Heart left ventricle (tissue), 13 donors: ENCODE measurements around the gene UBE2Q1.

Experiments
- CTCF ChIP-seq, 12 donors: fragments of 200-600 bp; sonication (generic) in 4 of 12; IDR thresholded peaks; one replicate each; pipeline versions ENCODE4 v1.5.0 to v1.8.0; 2018 to 2022; ENCODE audit warnings: antibody characterized with exemption in 12 of 12, mild to moderate bottlenecking in 5 of 12
- POLR2A ChIP-seq, 2 donors: fragments of 450-650 bp; IDR thresholded peaks; one replicate each; pipeline ENCODE4 v1.6.1; 2017; ENCODE audit warnings: antibody characterized with exemption in 2 of 2, mild to moderate bottlenecking in 2 of 2, moderate library complexity in 2 of 2
- donor health status: ischemic (EF 13 %, LVEDD 7.1; RV severe dilation, severe dysfunction).
- donor health status: DM: no; HTN: yes; CAD: no.
- donor health status: DM: no; HTN: no; CAD: no.
- donor health status: ischemic (EF 25% LVEDD 6.9; RV normal size, moderate dysfunction).
- donor health status: ischemic (EF 25% LVEDD 5.7; RV mildly dilated, moderate dysfunction).
- donor health status: ischemic (EF 35%, LVEDD 5.7; RV mildly dilated, moderate dysfunction).
- donor health status: nonischemic (EF 11% LVEDD 7.7; RV severe dilation, severe dysfunction).
- donor health status: DM: yes; HTN: yes; CAD: no.
- donor health status: PGD.
- donor health status: ischemic (EF 29% LVEDD 5.4; RV normal size, mild dysfunction).
- donor health status: nonischemic (EF 23%, LVEDD 6.1; RV moderate dilation, normal function).

- TF ChIP-seq CTCF (IDR thresholded peaks at IDR 0.05): no peak
- TF ChIP-seq POLR2A (IDR thresholded peaks at IDR 0.05): no peak
Measured at GRCh38 chr1:154581766-154582165, 23.3 kb upstream of the UBE2Q1 start.
